Measurements from ENCODE around the gene IFT80. TPM values are rescaled to one million over a fixed set of nuclear protein-coding genes. Genes with fewer than 3 reads are reported as not detected.
"Not testable (repeated sequence)": the region's sequence is repeated elsewhere in the genome, so short reads cannot be mapped to it uniquely, and the experiment has no call there.

Gene IFT80
- total RNA-seq, 1 experiment from 2014 or later, result 59.4 TPM

DNA sequence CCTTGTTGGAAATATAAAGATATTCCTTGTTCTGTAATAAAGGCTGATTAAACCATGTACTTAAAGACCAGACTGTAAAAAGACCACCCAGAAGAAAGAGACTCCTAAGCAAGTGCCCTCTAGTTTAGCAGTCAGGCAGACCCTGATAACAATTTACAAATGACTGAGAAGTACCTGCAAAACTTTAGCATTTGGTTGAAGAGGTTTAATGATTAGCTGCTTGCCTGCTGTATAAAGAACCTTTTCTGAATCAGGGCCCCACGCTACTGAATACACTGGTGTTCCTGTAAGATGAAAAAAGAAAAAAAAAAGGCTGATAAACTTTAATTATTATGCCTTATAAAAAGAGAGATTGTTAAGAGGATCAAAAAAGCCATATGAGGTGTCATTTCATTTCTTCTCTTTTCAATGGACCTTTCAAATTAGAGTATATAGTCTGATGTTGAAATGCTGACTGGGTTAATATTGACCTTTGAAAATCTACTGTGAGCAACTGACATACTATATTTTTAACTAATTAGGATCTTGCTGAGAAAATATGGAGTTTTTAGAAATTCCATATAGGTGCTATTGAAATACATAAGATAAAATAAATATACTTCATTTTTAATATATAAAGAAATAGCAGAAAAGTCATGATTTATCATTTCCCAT, 33.0 kb downstream of the IFT80 start:
- Histone ChIP-seq H3K4me1 (replicated peaks; ENCODE audit: insufficient read depth) (no peaks in the 10 kb centered on the region), H3F3A (ENCODE audit: insufficient read depth, low read depth) (no peaks in the 10 kb centered on the region), H3K27me3 (ENCODE audit: insufficient read depth, low read depth) (no peaks in the 10 kb centered on the region), H3K27ac (no peak overlapping the region), H2AFZ (no peak overlapping the region), H3K36me3 (ENCODE audit: low read depth) (peaks cover 12% of the 10 kb centered on the region; the same call in 1 of the 2 replicates), H3K4me3 (no peak overlapping the region), H3K9me3 (ENCODE audit: insufficient read depth, low read depth) (no peaks in the 10 kb centered on the region), H3K9me2 (ENCODE audit: insufficient read depth) (no peaks in the 10 kb centered on the region), H3K4me2 (no peak overlapping the region), H3K79me2 (ENCODE audit: low read depth) (no peaks in the 10 kb centered on the region), H4K20me1 (ENCODE audit: insufficient read depth) (no peaks in the 10 kb centered on the region)
- TF ChIP-seq EZH2 (IDR thresholded peaks at IDR 0.05; ENCODE audit: low read depth), result no peak
- TF ChIP-seq, protein P1, sequence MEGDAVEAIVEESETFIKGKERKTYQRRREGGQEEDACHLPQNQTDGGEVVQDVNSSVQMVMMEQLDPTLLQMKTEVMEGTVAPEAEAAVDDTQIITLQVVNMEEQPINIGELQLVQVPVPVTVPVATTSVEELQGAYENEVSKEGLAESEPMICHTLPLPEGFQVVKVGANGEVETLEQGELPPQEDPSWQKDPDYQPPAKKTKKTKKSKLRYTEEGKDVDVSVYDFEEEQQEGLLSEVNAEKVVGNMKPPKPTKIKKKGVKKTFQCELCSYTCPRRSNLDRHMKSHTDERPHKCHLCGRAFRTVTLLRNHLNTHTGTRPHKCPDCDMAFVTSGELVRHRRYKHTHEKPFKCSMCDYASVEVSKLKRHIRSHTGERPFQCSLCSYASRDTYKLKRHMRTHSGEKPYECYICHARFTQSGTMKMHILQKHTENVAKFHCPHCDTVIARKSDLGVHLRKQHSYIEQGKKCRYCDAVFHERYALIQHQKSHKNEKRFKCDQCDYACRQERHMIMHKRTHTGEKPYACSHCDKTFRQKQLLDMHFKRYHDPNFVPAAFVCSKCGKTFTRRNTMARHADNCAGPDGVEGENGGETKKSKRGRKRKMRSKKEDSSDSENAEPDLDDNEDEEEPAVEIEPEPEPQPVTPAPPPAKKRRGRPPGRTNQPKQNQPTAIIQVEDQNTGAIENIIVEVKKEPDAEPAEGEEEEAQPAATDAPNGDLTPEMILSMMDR (conservative IDR thresholded peaks at IDR 0.05), result no peak
- no TSS peak for BruUV-seq (replicated peaks)
- no peak for DNase-seq
- intact Hi-C loops (cut with micrococcal nuclease; ENCODE audit: unreplicated experiment), result no loop called here
- POLR2A ChIA-PET (ENCODE audit: unreplicated experiment), result no interaction called here
- CTCF ChIA-PET, result no interaction called here

DNA sequence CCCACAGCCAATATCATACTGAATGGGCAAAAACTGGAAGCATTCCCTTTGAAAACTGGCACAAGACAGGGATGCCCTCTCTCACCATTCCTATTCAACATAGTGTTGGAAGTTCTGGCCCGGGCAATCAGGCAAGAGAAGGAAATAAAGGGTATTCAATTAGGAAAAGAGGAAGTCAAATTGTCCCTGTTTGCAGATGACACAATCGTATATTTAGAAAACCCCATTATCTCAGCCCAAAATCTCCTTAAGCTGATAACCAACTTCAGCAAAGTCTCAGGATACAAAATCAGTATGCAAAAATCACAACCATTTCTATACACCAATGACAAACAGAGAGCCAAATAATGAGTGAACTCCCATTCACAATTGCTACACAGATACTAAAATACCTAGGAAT, 36.1 kb downstream of the IFT80 start:
- H3K4me2 ChIP-seq; H3K9me2 ChIP-seq (ENCODE audit: insufficient read depth); H4K20me1 ChIP-seq (ENCODE audit: insufficient read depth); H3K27ac ChIP-seq; H3K9me3 ChIP-seq (ENCODE audit: insufficient read depth, low read depth); H3K4me3 ChIP-seq; BruUV-seq (replicated peaks); H3K4me1 ChIP-seq (replicated peaks; ENCODE audit: insufficient read depth); intact Hi-C loops (cut with micrococcal nuclease; ENCODE audit: unreplicated experiment); DNase-seq; H3K79me2 ChIP-seq (ENCODE audit: low read depth); H3K27me3 ChIP-seq (ENCODE audit: insufficient read depth, low read depth); CTCF ChIA-PET; H3F3A ChIP-seq (ENCODE audit: insufficient read depth, low read depth); H2AFZ ChIP-seq; POLR2A ChIA-PET (ENCODE audit: unreplicated experiment): not testable (repeated sequence)
- peaks cover 12% of the 10 kb centered on the region; the same call in 1 of the 2 replicates for H3K36me3 ChIP-seq (ENCODE audit: low read depth)

DNA sequence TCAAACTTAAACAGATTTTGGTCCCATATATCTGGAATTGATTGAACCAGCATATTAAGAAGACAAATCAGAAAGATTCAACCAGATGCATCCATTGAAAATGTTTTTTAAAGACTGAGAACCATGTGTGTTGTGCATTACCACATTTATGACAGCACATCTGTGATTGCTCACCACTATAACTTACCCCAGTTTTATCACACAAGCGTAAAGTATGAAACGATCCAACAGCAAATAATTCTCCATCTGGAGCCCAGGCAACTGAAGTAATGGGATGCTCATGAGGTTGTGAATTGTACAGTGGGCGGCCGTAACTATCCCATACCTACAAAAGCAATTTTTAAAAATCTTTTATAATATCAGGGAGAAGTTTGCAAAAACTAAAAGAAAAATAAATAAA, 43.2 kb downstream of the IFT80 start:
- ChIA-PET POLR2A (ENCODE audit: unreplicated experiment) (no interaction called here), CTCF (no interaction called here)
- no peaks in the 10 kb centered on the region for H3F3A ChIP-seq (ENCODE audit: insufficient read depth, low read depth)
- H3K4me1 ChIP-seq (replicated peaks; ENCODE audit: insufficient read depth), result no peaks in the 10 kb centered on the region
- H3K27me3 ChIP-seq (ENCODE audit: insufficient read depth, low read depth), result no peaks in the 10 kb centered on the region
- H3K79me2 ChIP-seq (ENCODE audit: low read depth), result no peaks in the 10 kb centered on the region
- no peaks in the 10 kb centered on the region for H4K20me1 ChIP-seq (ENCODE audit: insufficient read depth)
- H3K9me3 ChIP-seq (ENCODE audit: insufficient read depth, low read depth), result no peaks in the 10 kb centered on the region
- TF ChIP-seq, protein P1 (conservative IDR thresholded peaks at IDR 0.05), result no peak
- TF ChIP-seq EZH2 (IDR thresholded peaks at IDR 0.05; ENCODE audit: low read depth), result no peak
- no peaks in the 10 kb centered on the region for H3K9me2 ChIP-seq (ENCODE audit: insufficient read depth)
- no peak overlapping the region for H3K27ac ChIP-seq
- H3K36me3 ChIP-seq (ENCODE audit: low read depth), result 0 out of 2 replicates have a peak, but pooled peaks cover 4% of the 10 kb centered on the region
- BruUV-seq (replicated peaks), result no TSS peak
- intact Hi-C loops (cut with micrococcal nuclease; ENCODE audit: unreplicated experiment), result no loop called here
- DNase-seq, result no peak
- no peak overlapping the region for H3K4me3 ChIP-seq
- no peak overlapping the region for H2AFZ ChIP-seq
- H3K4me2 ChIP-seq, result no peak overlapping the region

DNA sequence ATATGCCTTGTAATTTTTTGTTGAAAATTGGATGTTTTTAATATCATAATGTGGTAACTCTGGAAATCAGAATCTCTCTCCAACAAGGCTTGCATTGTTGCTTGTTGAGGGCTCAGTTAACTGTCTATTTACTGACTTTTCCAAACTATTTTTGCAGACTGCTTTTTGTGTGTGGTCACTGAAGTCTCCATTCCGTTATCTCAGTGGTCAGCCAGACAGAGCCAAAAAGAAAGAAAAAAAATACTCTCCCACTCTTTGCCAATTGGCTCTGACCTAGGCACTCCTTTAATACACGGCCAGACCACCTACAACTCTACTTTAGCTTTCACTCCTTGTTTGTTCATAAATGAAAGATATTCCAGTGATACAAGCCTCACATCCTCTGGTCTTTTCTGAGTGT, 52.5 kb downstream of the IFT80 start:
- Histone ChIP-seq H3K9me3 (ENCODE audit: insufficient read depth, low read depth) (no peaks in the 10 kb centered on the region), H3K27ac (no peak overlapping the region), H3K4me1 (replicated peaks; ENCODE audit: insufficient read depth) (no peaks in the 10 kb centered on the region), H2AFZ (no peak overlapping the region), H3F3A (ENCODE audit: insufficient read depth, low read depth) (no peaks in the 10 kb centered on the region), H3K79me2 (ENCODE audit: low read depth) (no peaks in the 10 kb centered on the region), H3K27me3 (ENCODE audit: insufficient read depth, low read depth) (no peaks in the 10 kb centered on the region), H3K4me2 (no peak overlapping the region), H4K20me1 (ENCODE audit: insufficient read depth) (no peaks in the 10 kb centered on the region), H3K4me3 (no peak overlapping the region), H3K36me3 (ENCODE audit: low read depth) (no peaks in the 10 kb centered on the region), H3K9me2 (ENCODE audit: insufficient read depth) (no peaks in the 10 kb centered on the region)
- intact Hi-C loops (cut with micrococcal nuclease; ENCODE audit: unreplicated experiment), result no loop called here
- no peak for DNase-seq
- BruUV-seq (replicated peaks), result no TSS peak
- TF ChIP-seq, protein P1 (conservative IDR thresholded peaks at IDR 0.05), result no peak
- TF ChIP-seq EZH2 (IDR thresholded peaks at IDR 0.05; ENCODE audit: low read depth), result no peak
- ChIA-PET CTCF (no interaction called here), POLR2A (ENCODE audit: unreplicated experiment) (no interaction called here)

Measured in PC-9 (cell line).